HG03571 (cell line): Measurements from ENCODE around the gene GALR2.
"Not testable (repeated sequence)": the region's sequence is repeated elsewhere in the genome, so short reads cannot be mapped to it uniquely, and the experiment has no call there.

Source experiments
- ATAC-seq: cut with Tn5 transposase; IDR thresholded peaks from one replicate; pipeline ENCODE4 v1.9.1; 2021; ENCODE audit not compliant: unreplicated experiment

The GALR2 gene

GRCh38 chr17:76074390-76075363 is at the start of gene GALR2:
Gene GALR2 (plus strand): TSS chr17:76074781. CDS start chr17:76074884, 103 bp downstream.
- ATAC-seq: no peak

DNA sequence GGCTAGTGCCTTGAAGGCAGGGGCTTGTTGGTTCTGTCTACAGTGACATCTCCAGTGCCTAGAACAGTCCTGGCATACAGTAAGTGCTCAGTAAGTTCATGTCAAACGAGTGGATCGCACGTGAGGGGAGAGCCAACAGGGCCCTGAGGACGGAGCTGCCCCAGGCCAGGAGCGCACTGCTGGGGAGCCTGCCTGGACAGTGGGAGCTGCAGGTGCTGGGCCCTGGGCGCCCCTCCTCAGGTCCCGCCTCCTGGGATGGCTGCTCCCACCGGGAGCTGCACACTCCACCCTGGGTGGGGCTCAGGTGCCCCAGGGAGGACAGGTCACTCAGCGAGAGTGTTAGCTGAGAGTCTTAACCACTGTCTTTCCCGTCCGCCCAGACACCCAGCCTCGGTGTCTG is 49.3 kb upstream of the GALR2 start:
- ATAC-seq: no peak

GRCh38 chr17:76026714-76027158 is 47.8 kb upstream of the GALR2 start:
- ATAC-seq: no peak

DNA sequence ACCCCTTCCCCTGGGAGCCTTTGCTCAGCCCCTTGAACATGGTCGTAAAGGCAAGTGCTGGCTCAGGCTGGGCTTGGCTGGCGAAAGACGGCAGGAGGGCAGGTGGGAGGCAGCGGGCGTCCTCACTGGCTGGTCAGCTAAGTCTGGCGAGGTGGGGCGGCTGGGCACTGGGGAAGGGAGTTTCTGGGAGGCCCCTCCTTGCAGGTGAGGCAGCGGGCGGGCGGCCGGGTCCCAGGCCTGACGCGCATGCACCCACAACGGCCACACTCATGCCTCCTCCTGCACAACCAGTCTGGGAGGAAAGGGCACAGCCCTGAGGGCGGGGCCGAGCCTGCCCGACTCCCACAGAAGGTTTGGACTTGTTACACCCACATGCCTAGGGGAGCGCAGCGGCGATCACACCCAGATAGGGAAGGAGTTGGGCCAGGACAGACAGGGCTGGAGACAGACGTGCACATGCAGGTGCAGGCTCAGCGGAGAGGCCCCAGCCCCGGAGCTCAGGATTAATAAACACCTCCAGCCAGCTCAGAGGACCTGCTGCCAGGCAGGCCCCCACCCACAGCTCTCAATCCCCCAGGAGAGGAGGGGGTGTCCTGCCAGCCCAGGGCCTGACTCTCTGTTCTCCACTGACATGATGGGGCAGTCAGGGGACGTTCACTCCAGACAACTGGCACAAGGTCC is 47.3 kb upstream of the GALR2 start, which contains the start of gene EVPL:
TSS of gene EVPL (minus strand) at position 148 of the 681 bp plus-strand sequence. CDS start at position 40, 108 bp downstream.
- no peak for ATAC-seq

DNA sequence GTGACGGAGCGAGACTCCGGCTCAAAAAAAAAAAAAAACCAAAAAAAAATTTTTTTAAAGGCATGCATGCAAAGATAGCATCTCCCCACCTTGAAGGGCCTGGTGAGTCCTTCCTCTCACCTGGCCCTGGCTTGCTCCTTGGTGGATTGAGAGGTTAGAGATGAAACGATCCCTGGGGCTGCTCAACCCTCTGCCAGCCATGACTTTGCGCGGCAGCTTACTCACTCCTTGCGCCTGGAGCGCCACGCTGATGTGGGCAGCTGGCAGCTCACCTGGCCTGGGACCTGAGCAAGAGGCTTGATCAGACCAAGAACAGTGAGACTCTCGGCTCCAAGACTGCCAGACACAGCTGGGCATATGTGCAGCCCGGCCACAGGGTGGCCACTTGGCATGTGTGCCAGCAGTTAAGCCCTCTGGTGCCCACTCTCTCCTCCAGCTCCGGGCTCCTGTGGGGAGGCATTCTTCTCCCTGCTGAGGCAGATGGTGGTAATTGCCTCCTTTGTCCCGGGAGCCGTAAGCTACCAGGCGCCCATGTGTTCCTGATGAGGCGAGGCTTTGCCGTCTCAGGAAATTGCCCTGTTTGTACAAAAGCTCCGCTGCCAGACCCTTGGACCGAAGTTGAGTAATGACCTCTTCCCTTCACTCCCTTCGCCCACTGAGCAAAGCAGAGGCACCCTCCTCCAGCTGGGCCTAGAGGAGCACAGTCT is 42.4 kb upstream of the GALR2 start:
- no peak for ATAC-seq

DNA sequence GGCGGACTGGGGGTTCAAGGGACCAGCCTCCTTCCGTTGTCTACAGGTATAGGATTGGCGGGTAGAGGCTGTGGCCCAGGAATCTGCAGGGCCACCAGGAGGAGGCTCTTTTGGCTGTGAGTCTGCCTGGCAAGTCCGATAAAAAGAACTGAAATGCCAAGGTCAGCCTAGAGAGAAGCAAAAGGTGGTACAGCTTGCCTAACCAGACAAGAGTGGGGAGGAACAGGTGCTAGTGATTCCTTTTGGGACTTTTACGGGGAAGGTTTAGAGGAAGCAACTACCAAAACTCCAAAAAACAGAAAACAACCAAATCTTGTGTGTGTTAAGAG is 41.8 kb upstream of the GALR2 start:
- no peak for ATAC-seq

DNA sequence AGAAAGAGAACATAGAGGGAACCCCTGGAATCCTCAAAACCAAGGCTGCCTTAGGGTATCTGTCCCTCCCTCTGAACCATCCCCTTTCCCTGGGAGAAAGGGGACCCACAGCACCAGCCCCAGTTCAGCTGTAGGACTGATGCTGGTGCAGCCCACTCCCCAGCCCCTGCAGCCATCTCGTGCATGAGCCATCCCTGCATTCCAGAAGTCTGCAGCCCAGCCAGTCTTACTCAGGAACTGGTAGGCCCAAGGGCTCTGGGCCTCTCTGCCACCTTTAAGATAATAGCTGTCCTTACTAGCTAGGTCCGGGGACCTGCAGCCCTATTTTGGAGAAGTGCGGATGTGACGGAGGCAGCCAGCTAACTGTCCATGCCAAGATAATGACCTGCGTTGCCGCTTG is 41.4 kb upstream of the GALR2 start:
- ATAC-seq: no peak

- ATAC-seq: no peak
Observed at GRCh38 chr17:76034428-76035350, 39.9 kb upstream of the GALR2 start.

DNA sequence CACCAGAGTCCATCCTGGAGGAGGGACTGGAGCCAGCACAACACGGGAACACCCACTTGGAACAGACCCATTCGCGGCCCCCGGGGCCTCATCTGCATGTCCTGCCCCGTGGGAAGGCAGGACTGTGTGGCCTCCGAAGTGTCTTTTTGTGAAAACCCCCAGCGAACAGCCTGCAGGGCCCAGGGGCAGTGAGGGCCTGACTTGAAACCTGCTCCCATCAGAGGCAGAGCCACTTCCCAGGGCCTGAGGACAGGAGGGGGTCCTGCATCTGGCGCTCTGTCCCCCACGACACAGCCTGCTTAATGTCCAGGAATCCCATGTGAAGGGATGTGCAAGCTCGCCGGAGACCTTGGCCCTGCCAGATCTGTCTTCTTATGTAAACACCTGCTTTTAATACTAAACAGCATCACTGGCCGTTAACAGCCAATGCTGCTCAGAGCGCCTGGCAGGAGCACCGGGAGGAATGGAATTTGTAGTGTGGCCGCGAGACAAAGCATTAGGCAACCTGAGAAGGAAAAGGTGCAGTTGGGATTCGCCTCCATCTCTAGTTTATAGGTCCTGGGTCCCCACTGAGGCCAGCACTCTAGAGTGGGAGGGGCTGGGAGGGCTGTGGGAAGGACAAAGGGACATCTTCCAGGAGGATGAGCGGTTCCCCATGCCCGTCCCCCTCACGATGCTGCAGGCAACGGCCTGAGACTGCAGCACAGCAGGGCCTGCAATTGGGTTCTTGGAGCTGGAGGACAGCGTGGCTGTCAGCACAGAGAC is 37.9 kb upstream of the GALR2 start:
- ATAC-seq: no peak

DNA sequence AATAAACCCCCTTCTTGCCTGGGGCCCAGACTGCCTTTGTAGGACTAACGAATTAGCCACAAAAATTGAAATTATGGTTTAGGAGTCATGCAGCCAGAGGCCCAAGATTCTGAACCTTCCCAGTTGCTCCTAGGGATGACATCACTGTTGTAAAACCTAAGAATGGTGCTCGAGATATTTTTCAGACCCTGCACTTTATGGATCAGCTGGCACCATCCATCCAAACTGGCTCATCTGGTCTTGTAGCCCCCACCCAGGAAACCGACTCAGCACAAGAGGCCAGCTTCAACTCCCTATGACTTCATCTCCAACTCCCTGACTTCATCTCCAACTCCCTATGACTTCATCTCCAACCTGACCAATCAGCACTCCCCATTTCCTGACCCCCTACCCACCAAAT is 36.5 kb upstream of the GALR2 start:
- ATAC-seq: no peak

GRCh38 chr17:76039121-76039520 is 35.5 kb upstream of the GALR2 start:
- no peak for ATAC-seq

DNA sequence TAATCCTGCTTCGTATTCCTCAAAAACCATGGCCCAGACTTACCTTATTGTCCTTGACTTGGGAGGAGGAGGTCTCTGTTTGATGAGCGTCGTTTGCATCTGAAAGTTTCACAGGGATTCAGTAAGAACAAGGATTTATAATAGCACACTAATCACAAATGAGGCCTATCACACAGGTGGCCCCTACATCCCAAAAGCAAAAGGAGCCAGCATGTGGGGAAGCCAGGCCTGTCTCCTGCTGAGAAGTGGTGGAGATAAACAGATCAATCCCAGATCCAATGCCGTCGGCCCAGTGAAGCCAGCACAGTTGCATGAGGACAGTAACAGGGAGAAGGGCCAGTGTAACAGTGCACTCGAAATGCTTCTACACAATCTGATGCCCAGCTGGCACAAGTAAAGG is 34.2 kb upstream of the GALR2 start:
- ATAC-seq: no peak

DNA sequence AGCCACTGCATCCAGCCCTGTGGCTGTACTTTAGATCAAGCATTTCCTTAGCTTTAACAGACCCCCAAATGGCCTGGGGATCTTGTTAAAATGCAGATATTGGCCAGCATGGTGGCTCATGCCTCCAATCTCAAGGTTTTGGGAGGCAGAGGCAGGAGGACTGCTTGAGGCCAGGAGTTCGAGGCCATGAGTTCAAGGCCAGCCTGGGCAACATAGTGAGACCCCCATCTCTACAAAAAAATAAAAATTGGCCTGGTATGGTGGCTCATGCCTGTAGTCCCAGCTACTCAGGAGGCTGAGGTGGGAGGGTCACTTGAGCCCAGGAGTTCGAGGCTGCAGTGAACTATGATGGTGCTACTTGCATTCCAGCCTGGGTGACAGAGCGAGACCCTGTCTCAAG is 31.7 kb upstream of the GALR2 start:
- not testable (repeated sequence) for ATAC-seq

- not testable (repeated sequence) for ATAC-seq
Observed at GRCh38 chr17:76044475-76045007, 30.0 kb upstream of the GALR2 start.

DNA sequence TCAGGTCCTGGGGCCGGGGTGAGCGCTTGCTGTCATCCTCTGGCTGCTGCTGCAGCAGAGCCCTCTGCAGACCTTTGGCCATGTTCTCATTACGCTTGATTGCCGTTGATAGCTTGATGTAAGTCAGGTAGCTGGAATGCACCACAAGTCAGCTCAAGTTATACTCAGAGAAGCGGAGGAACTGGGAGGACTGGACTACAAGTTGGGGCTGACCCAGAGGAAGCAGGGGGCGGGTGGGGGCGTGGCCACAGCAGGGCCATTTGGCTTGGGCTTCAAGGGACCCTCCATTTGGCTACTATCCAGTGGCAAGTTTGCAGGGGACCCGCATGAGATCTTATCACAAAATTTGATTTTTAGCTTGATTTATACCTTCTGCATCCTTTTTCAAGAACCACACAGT is 28.5 kb upstream of the GALR2 start:
- ATAC-seq: no peak

GRCh38 chr17:76048025-76048605 is 26.5 kb upstream of the GALR2 start:
- ATAC-seq: no peak

- no peak for ATAC-seq
Observed at GRCh38 chr17:76048711-76049110, 25.9 kb upstream of the GALR2 start.

DNA sequence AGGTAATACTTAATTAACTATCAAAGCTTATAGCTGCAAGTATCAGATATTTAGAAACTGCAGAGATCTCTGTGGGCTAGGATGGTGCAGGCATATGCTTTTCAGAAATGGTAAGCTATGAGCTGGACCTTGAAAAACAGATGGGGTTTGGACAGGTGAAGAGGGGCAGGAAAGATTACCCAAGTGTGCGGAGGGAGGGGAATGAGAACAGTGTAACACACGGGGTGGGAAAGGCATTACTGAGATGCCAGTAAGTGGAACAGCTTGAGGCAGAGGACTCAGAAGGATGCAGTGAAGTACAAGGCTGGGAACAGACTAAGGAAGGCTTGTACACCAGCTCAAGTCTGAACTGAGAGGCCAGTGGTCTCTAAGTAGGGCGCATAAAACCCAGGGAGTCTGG is 25.3 kb upstream of the GALR2 start:
- ATAC-seq: no peak
